Endothelial cell of umbilical vein (primary cell): ENCODE measurements around the gene PPFIA1. TPM values are rescaled to one million over a fixed set of nuclear protein-coding genes. Genes with fewer than 3 reads are reported as not detected.

Experiments used
- BruUV-seq: library from RNA; stranded (reverse); fragments of 400-500 nt; replicated peaks from 2 replicates; lab custom pipeline; 2021; lab: Mats Ljungman, UMichigan
- CTCF ChIA-PET: fragments of 300-600, 350-600 bp; sonication (Branson Sonifier 250); formaldehyde crosslinking; loops from one replicate; lab custom pipeline; 2021; ENCODE audit warnings: antibody characterized with exemption, inconsistent platforms; lab: Charles Lee
- POLR2A ChIA-PET: fragments of 300-600, 350-600 bp; sonication (Branson Sonifier 250); formaldehyde crosslinking; loops from one replicate; lab custom pipeline; 2021; ENCODE audit warnings: antibody characterized with exemption, inconsistent platforms; lab: Charles Lee
- DNase-seq: peaks from one replicate; pipeline ENCODE4 v3.0.0-alpha.2; 2011; ENCODE audit warnings: low read depth, low spot score
- FAIRE-seq: peaks from 2 replicates; lab custom pipeline; 2011; peaks lifted over from hg19 to GRCh38; lab: Jason Lieb, UNC
- H2AFZ ChIP-seq: 2 replicates; pipeline ENCODE4 v1.6.0; 2012; ENCODE audit warnings: low read depth, low read length, control low read depth, inconsistent platforms
- H3K27ac ChIP-seq: 2 replicates; pipeline ENCODE4 v1.5.1; 2011; ENCODE audit warnings: low read depth, mild to moderate bottlenecking, control low read depth, low read length, moderate library complexity; ENCODE audit not compliant: insufficient read depth
- H3K27me3 ChIP-seq, 2 experiments: 2 replicates each; pipeline versions ENCODE4 v1.6.0 to v1.6.1; 2011; ENCODE audit warnings: low read length in 2 of 2, mixed read lengths in 1 of 2; ENCODE audit not compliant: control insufficient read depth in 2 of 2, insufficient read depth in 2 of 2
- H3K36me3 ChIP-seq, 2 experiments: 2 replicates in 1 of 2; 3 replicates in 1 of 2; pipeline ENCODE4 v1.5.1; 2011; ENCODE audit warnings: low read length in 2 of 2, mild to moderate bottlenecking in 1 of 2, moderate library complexity in 1 of 2; ENCODE audit not compliant: control insufficient read depth in 2 of 2, insufficient read depth in 2 of 2; ENCODE audit errors: extremely low read depth in 1 of 2
- H3K4me1 ChIP-seq: 3 replicates; pipeline ENCODE4 v1.5.1; 2011; ENCODE audit warnings: mild to moderate bottlenecking, low read length; ENCODE audit not compliant: control insufficient read depth, insufficient read depth; ENCODE audit errors: extremely low read depth
- H3K4me2 ChIP-seq: 2 replicates; pipeline ENCODE4 v1.6.1; 2011; ENCODE audit warnings: low read length, control low read depth, mixed read lengths; ENCODE audit not compliant: insufficient read depth
- H3K4me3 ChIP-seq, 3 experiments: fragments of 200-600 bp in 1 of 3; sonication (generic), shearing (Covaris generic) in 1 of 3; replicated peaks in 1 of 3; 2 replicates each; pipeline ENCODE4 v1.5.1; 2011 to 2016; ENCODE audit warnings: control low read depth in 3 of 3, low read length in 3 of 3, mild to moderate bottlenecking in 2 of 3, inconsistent platforms in 1 of 3, low read depth in 1 of 3, moderate library complexity in 1 of 3; ENCODE audit not compliant: insufficient read depth in 1 of 3
- H3K79me2 ChIP-seq: 2 replicates; pipeline ENCODE4 v1.6.0; 2012; ENCODE audit warnings: low read length, inconsistent platforms; ENCODE audit not compliant: control insufficient read depth, insufficient read depth
- H3K9ac ChIP-seq: replicated peaks from 2 replicates; pipeline ENCODE3; 2011; ENCODE audit warnings: low read length, control low read depth; ENCODE audit not compliant: insufficient read depth; ENCODE audit errors: extremely low read depth
- H3K9me1 ChIP-seq: replicated peaks from 3 replicates; pipeline ENCODE4 v1.6.0; 2011; ENCODE audit warnings: mild to moderate bottlenecking, low read length; ENCODE audit not compliant: control insufficient read depth, insufficient read depth; ENCODE audit errors: extremely low read depth
- H3K9me3 ChIP-seq: replicated peaks from 2 replicates; pipeline ENCODE4 v1.5.1; 2012; ENCODE audit warnings: low read length, inconsistent platforms; ENCODE audit not compliant: control insufficient read depth, insufficient read depth
- H4K20me1 ChIP-seq: replicated peaks from 2 replicates; pipeline ENCODE3; 2011; ENCODE audit warnings: mild to moderate bottlenecking, low read length; ENCODE audit not compliant: control insufficient read depth, insufficient read depth; ENCODE audit errors: extremely low read depth
- EZH2 ChIP-seq: IDR thresholded peaks from 2 replicates; pipeline ENCODE4 v1.6.1; 2012; ENCODE audit warnings: borderline replicate concordance, low read depth, mild to moderate bottlenecking, moderate library complexity, low read length, inconsistent platforms; ENCODE audit not compliant: severe bottlenecking
- FOS ChIP-seq: IDR thresholded peaks from 2 replicates; pipeline ENCODE4 v1.6.1; 2011; ENCODE audit warnings: mild to moderate bottlenecking, low read length, moderate library complexity, borderline replicate concordance; ENCODE audit not compliant: insufficient read depth
- GATA2 ChIP-seq: IDR thresholded peaks from 2 replicates; pipeline ENCODE4 v1.7.0; 2011; ENCODE audit warnings: low read depth, mild to moderate bottlenecking, moderate library complexity, mixed read lengths, low read length; ENCODE audit not compliant: insufficient read length, insufficient read depth
- JUN ChIP-seq: IDR thresholded peaks from 2 replicates; pipeline ENCODE4 v1.6.1; 2011; ENCODE audit warnings: borderline replicate concordance, low read depth; ENCODE audit not compliant: insufficient read length, insufficient read depth
- MYC ChIP-seq: IDR thresholded peaks from one replicate; pipeline ENCODE4 v1.6.1; 2011; ENCODE audit warnings: mild to moderate bottlenecking, low read depth, low read length
- POLR2A ChIP-seq: IDR thresholded peaks from 2 replicates; pipeline ENCODE4 v1.6.1; 2012; ENCODE audit warnings: low read depth, mild to moderate bottlenecking, control low read depth, low read length
- POLR2AphosphoS5 ChIP-seq: IDR thresholded peaks from 2 replicates; pipeline ENCODE4 v1.6.1; 2012; ENCODE audit warnings: low read depth, mild to moderate bottlenecking, control low read depth, low read length, moderate library complexity; ENCODE audit not compliant: insufficient read depth
- dilution Hi-C: fragments of 300-500 bp; cut with MboI; formaldehyde crosslinking; loops from one replicate; pipeline ENCODE4 v1.15.0; 2019; ENCODE audit warnings: low sequenced_read_pairs; ENCODE audit not compliant: extremely low pct_ligation_motif_present
- intact Hi-C: fragments of 100-400 bp; cut with micrococcal nuclease; formaldehyde crosslinking; loops from one replicate; pipeline ENCODE4 v1.10.0; 2022
- polyA plus RNA-seq, 4 experiments: library from polyadenylated mRNA; depleted of rRNA in 3 of 4; stranded (reverse) in 3 of 4; unstranded in 1 of 4; fragments of >200 nt; gene quantifications; 2 replicates each; pipeline versions ENCODE4 v1.2.1 to v1.2.3, GENCODE V29; 2011 to 2012; ENCODE audit warnings: missing spikeins in 1 of 4
- total RNA-seq: library from RNA; stranded (reverse); gene quantifications from 2 replicates; pipeline ENCODE4 v1.2.3, GENCODE V29; 2021
- TF ChIP-seq, protein P1 (sequence below), 2 donors: IDR thresholded peaks; 1 replicate in 1 of 2; 2 replicates in 1 of 2; pipeline ENCODE4 v1.5.1; 2011; ENCODE audit warnings: low read length in 2 of 2, mild to moderate bottlenecking in 2 of 2, moderate library complexity in 2 of 2, control low read depth in 1 of 2, inconsistent platforms in 1 of 2, low read depth in 1 of 2; ENCODE audit not compliant: insufficient read depth in 1 of 2; ENCODE audit errors: extremely low read depth in 1 of 2
- TF ChIP-seq, protein P2 (sequence below): IDR thresholded peaks from 2 replicates; pipeline ENCODE4 v1.6.1; 2011; ENCODE audit not compliant: insufficient read depth, insufficient read length

The PPFIA1 gene
- total and polyA plus RNA-seq, 2 donors (not counting 3 experiments of a cell fraction or from before 2014, with no cell fraction given): 44.3 to 60.9 TPM

DNA sequence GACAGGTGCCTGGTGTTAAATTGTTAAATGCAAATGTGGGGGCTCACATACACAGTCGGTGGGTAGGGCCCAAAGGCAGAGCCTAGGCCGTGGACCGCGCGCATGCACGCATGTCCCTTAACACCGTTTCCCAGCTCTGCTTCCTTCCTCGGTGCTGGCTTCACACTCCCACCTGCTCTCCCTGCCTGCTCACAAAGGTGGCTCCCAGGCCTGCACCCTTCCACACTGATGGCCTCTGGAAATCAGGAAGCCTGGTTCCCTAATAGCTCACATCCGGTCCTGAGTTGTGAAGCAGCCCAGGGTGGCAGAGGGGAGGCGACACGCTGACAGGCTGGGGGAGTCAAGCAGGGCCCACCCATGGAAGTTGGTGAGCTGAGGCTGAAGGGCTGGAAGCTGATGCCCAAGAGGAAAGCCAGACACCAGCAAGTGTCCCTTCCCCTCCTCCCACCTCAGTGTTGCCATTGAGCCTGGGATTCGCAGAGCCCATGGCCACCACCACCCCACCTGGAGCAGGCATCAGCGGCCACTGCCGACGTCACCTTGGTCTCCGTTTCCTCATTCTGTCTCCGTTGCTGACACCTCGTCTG is 114.2 kb downstream of the PPFIA1 start:
- Histone ChIP-seq H3K9me3 (no peaks in the 10 kb centered on the region), H2AFZ (no peak overlapping the region), H3K9me1 (no peaks in the 10 kb centered on the region), H3K27ac (no peak overlapping the region), H3K4me2 (no peak overlapping the region), H4K20me1 (no peaks in the 10 kb centered on the region), H3K79me2 (peaks cover 4% of the 10 kb centered on the region), H3K4me3 (no peak overlapping the region), H3K27me3 (no peaks in the 10 kb centered on the region), H3K36me3 (peaks cover 0 to 10% of the 10 kb centered on the region in 2 experiments), H3K4me1 (no peaks in the 10 kb centered on the region), H3K9ac (no peak overlapping the region)
- ChIA-PET CTCF (interaction anchor here (1.5 kb wide), 1 partner anchor 14 kb away, joined by 3 read pairs; the partner anchor contains the start of gene CTTN), POLR2A (interaction anchor here (0.6 kb wide), 1 partner anchor 69 kb away, joined by 8 read pairs; no protein-coding TSS in a partner anchor)
- FAIRE-seq (no peak), DNase-seq (no peak)
- TF ChIP-seq MYC: no peak
- TF ChIP-seq, protein P1, sequence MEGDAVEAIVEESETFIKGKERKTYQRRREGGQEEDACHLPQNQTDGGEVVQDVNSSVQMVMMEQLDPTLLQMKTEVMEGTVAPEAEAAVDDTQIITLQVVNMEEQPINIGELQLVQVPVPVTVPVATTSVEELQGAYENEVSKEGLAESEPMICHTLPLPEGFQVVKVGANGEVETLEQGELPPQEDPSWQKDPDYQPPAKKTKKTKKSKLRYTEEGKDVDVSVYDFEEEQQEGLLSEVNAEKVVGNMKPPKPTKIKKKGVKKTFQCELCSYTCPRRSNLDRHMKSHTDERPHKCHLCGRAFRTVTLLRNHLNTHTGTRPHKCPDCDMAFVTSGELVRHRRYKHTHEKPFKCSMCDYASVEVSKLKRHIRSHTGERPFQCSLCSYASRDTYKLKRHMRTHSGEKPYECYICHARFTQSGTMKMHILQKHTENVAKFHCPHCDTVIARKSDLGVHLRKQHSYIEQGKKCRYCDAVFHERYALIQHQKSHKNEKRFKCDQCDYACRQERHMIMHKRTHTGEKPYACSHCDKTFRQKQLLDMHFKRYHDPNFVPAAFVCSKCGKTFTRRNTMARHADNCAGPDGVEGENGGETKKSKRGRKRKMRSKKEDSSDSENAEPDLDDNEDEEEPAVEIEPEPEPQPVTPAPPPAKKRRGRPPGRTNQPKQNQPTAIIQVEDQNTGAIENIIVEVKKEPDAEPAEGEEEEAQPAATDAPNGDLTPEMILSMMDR (IDR thresholded peaks at IDR 0.05; ENCODE audit: extremely low read depth in 1 of 2, insufficient read depth in 1 of 2, low read depth in 1 of 2, low read length in 2 of 2): no peak
- no peak for TF ChIP-seq EZH2
- no peak for TF ChIP-seq JUN
- no peak for TF ChIP-seq POLR2AphosphoS5
- TF ChIP-seq POLR2A: no peak
- TF ChIP-seq GATA2: no peak
- TF ChIP-seq, protein P2, sequence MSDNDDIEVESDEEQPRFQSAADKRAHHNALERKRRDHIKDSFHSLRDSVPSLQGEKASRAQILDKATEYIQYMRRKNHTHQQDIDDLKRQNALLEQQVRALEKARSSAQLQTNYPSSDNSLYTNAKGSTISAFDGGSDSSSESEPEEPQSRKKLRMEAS: no peak
- TF ChIP-seq FOS: no peak
- dilution Hi-C loops: no loop called here
- no TSS peak for BruUV-seq
- intact Hi-C loops: no loop called here
